GM12892 (cell line): Measurements from ENCODE around the gene CENPO.

Source experiments
- POLR2A ChIP-seq: IDR thresholded peaks from 2 replicates; pipeline ENCODE4 v1.6.1; 2011; ENCODE audit warnings: low read depth, low read length, control low read depth
- POLR2AphosphoS5 ChIP-seq: IDR thresholded peaks from 2 replicates; pipeline ENCODE4 v1.6.1; 2011; ENCODE audit warnings: low read depth, low read length, control low read depth
- TAF1 ChIP-seq: IDR thresholded peaks from 2 replicates; pipeline ENCODE4 v1.6.1; 2011; ENCODE audit warnings: low read depth, mild to moderate bottlenecking, control low read depth, low read length, borderline replicate concordance

DNA sequence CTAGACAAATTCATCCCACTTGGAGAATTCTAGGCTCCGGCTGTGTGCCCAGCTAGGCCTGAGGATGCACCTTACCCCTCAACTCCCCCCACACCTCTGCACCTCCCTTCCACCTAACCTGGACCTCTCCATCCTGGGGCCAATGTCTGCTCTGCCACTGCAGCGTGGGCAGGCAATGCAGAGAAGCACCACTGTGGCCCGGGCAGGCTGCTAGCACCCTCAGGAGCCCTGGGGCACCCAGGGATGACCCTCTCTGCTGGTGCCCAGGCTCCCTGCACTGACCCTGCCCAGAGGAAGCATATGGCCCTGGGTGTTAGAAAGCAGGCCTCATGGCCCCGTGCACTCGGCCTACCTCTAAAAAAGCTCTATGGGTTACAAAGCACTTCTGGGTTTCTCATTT is 77.2 kb downstream of the CENPO start:
- TF ChIP-seq POLR2AphosphoS5 = no peak
- TF ChIP-seq POLR2A = no peak
- TF ChIP-seq TAF1 = no peak
